GM12872 (cell line): ENCODE measurements around the gene C15orf39.

Source experiments
- CTCF ChIP-seq: IDR thresholded peaks from 3 replicates; pipeline ENCODE4 v1.5.1; 2011; ENCODE audit warnings: low read depth, mild to moderate bottlenecking, low read length, moderate library complexity; ENCODE audit not compliant: insufficient read depth

The C15orf39 gene

GRCh38 chr15:75185271-75186029 is 16.2 kb upstream of the C15orf39 start:
- no peak for TF ChIP-seq CTCF

- TF ChIP-seq CTCF: no peak
Measured at GRCh38 chr15:75186044-75186443, 15.6 kb upstream of the C15orf39 start.

GRCh38 chr15:75188499-75188898 is 13.2 kb upstream of the C15orf39 start:
- no peak for TF ChIP-seq CTCF

GRCh38 chr15:75191235-75191634 is 10.4 kb upstream of the C15orf39 start:
- TF ChIP-seq CTCF: no peak

GRCh38 chr15:75192307-75192706 is 9.4 kb upstream of the C15orf39 start:
- TF ChIP-seq CTCF: no peak

- no peak for TF ChIP-seq CTCF
Measured at GRCh38 chr15:75193272-75193671, 8.4 kb upstream of the C15orf39 start.

- TF ChIP-seq CTCF: no peak
Measured at GRCh38 chr15:75193976-75194375, 7.7 kb upstream of the C15orf39 start.
